Measurements from ENCODE around the gene GNAI2.
"Not testable (repeated sequence)": the region's sequence is repeated elsewhere in the genome, so short reads cannot be mapped to it uniquely, and the experiment has no call there.

The GNAI2 gene

DNA sequence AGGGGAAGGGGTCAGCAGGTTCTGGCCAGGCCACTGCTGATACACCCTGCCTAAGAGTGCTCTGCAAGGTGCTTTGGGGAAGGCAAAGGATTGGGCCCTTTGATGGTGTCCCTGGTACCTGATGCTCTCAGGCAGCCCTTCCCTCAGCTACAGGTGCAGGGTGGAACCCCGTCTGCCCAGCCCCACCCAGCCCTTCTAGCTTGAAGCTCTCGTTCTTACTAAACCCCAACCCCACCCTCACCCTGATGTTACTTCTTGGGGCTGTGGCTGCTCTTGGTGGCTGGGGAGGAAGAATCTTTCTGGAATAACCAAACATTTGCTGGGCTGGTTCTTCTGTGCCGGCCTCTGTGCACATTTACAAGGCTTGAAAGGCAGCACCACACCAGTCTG lies 6.4 kb downstream of the GNAI2 start:
- Histone ChIP-seq H3K4me3 (ENCODE audit: low read depth in 1 of 5, low read length in 5 of 5) (peak overlapping the region in 3 of 5 donors; percentile 39 to 48 (median 43)), H3K9me3 (ENCODE audit: control insufficient read depth in 5 of 5, low read length in 5 of 5) (no peaks in the 10 kb centered on the region), H3K27ac (ENCODE audit: low read depth, low read length) (peak overlapping the region; percentile 92), H3K27me3 (ENCODE audit: control insufficient read depth in 5 of 5, insufficient read depth in 4 of 5, low read length in 5 of 5) (no peaks in the 10 kb centered on the region), H3K36me3 (ENCODE audit: control insufficient read depth in 5 of 5, insufficient read depth in 5 of 5, low read length in 5 of 5) (peaks cover 0 to 26% (median 17%) of the 10 kb centered on the region in 5 donors), H3K9ac (ENCODE audit: low read length in 5 of 5) (peak overlapping the region in 4 of 5 donors; percentile 56 to 87 (median 64)), H3K4me1 (ENCODE audit: control insufficient read depth in 5 of 5, insufficient read depth in 5 of 5, low read length in 5 of 5) (peaks cover 33 to 98% (median 96%) of the 10 kb centered on the region in 5 donors)

GRCh38 chr3:50242851-50243542 lies 7.0 kb downstream of the GNAI2 start:
- H3K9me3 ChIP-seq (ENCODE audit: control insufficient read depth in 5 of 5, low read length in 5 of 5), result no peaks in the 10 kb centered on the region
- peak overlapping the region; percentile 92 for H3K27ac ChIP-seq (ENCODE audit: low read depth, low read length)
- H3K27me3 ChIP-seq (ENCODE audit: control insufficient read depth in 5 of 5, insufficient read depth in 4 of 5, low read length in 5 of 5), result no peaks in the 10 kb centered on the region
- H3K9ac ChIP-seq (ENCODE audit: low read length in 5 of 5), result peak overlapping the region; percentile 38 to 87 (median 67)
- peak overlapping the region; percentile 3 to 48 (median 43) for H3K4me3 ChIP-seq (ENCODE audit: low read depth in 1 of 5, low read length in 5 of 5)
- H3K4me1 ChIP-seq (ENCODE audit: control insufficient read depth in 5 of 5, insufficient read depth in 5 of 5, low read length in 5 of 5), result peaks cover 34 to 98% (median 96%) of the 10 kb centered on the region in 5 donors
- H3K36me3 ChIP-seq (ENCODE audit: control insufficient read depth in 5 of 5, insufficient read depth in 5 of 5, low read length in 5 of 5), result peaks cover 0 to 30% (median 19%) of the 10 kb centered on the region in 5 donors

- Histone ChIP-seq H3K27ac (ENCODE audit: low read depth, low read length) (peak overlapping the region; percentile 92), H3K27me3 (ENCODE audit: control insufficient read depth in 5 of 5, insufficient read depth in 4 of 5, low read length in 5 of 5) (no peaks in the 10 kb centered on the region), H3K9me3 (ENCODE audit: control insufficient read depth in 5 of 5, low read length in 5 of 5) (no peaks in the 10 kb centered on the region), H3K4me1 (ENCODE audit: control insufficient read depth in 5 of 5, insufficient read depth in 5 of 5, low read length in 5 of 5) (peaks cover 33 to 98% (median 96%) of the 10 kb centered on the region in 5 donors), H3K4me3 (ENCODE audit: low read depth in 1 of 5, low read length in 5 of 5) (peak overlapping the region; percentile 3 to 48 (median 43)), H3K36me3 (ENCODE audit: control insufficient read depth in 5 of 5, insufficient read depth in 5 of 5, low read length in 5 of 5) (peaks cover 0 to 32% (median 19%) of the 10 kb centered on the region in 5 donors), H3K9ac (ENCODE audit: low read length in 5 of 5) (peak overlapping the region; percentile 38 to 87 (median 67))
These were observed 7.5 kb downstream of the GNAI2 start for GRCh38 chr3:50243543-50243895.

DNA sequence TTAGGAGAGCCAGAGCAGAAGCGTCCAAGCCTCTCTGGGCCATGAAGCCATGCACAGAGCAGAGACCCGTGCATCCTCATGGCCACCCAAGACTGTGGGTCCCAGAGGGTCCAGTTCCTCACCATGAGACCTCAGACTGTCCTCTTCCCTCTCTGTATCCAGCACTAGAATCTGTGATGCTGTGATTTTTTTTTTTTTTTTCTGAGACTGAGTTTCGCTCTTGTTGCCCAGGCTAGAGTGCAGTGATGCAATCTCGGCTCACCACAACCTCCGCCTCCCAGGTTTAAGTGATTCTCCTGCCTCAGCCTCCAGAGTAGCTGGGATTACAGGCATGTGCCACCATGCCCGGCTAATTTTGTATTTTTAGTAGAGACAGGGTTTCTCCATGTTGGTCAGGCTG lies 8.8 kb downstream of the GNAI2 start:
- Histone ChIP-seq H3K9ac (ENCODE audit: low read length in 5 of 5) (peak overlapping the region in 4 of 5 donors; percentile 36 to 70 (median 54)), H3K4me3 (ENCODE audit: low read depth in 1 of 5, low read length in 5 of 5) (peak overlapping the region in 2 of 5 donors; percentile 28 to 38), H3K4me1 (ENCODE audit: control insufficient read depth in 5 of 5, insufficient read depth in 5 of 5, low read length in 5 of 5) (peaks cover 37 to 98% (median 96%) of the 10 kb centered on the region in 5 donors), H3K27ac (ENCODE audit: low read depth, low read length) (peak overlapping the region; percentile 92), H3K36me3 (ENCODE audit: control insufficient read depth in 5 of 5, insufficient read depth in 5 of 5, low read length in 5 of 5) (peaks cover 0 to 28% (median 14%) of the 10 kb centered on the region in 5 donors)
- H3K9me3 ChIP-seq (ENCODE audit: control insufficient read depth in 5 of 5, low read length in 5 of 5); H3K27me3 ChIP-seq (ENCODE audit: control insufficient read depth in 5 of 5, insufficient read depth in 4 of 5, low read length in 5 of 5): not testable (repeated sequence)

GRCh38 chr3:50245251-50245745 lies 9.3 kb downstream of the GNAI2 start:
- H3K27me3 ChIP-seq (ENCODE audit: control insufficient read depth in 5 of 5, insufficient read depth in 4 of 5, low read length in 5 of 5), result no peaks in the 10 kb centered on the region
- H3K9me3 ChIP-seq (ENCODE audit: control insufficient read depth in 5 of 5, low read length in 5 of 5), result no peaks in the 10 kb centered on the region
- H3K4me1 ChIP-seq (ENCODE audit: control insufficient read depth in 5 of 5, insufficient read depth in 5 of 5, low read length in 5 of 5), result peaks cover 42 to 98% (median 96%) of the 10 kb centered on the region in 5 donors
- peaks cover 0 to 29% (median 19%) of the 10 kb centered on the region in 5 donors for H3K36me3 ChIP-seq (ENCODE audit: control insufficient read depth in 5 of 5, insufficient read depth in 5 of 5, low read length in 5 of 5)
- H3K27ac ChIP-seq (ENCODE audit: low read depth, low read length), result peak overlapping the region; percentile 92
- H3K4me3 ChIP-seq (ENCODE audit: low read depth in 1 of 5, low read length in 5 of 5), result peak overlapping the region in 4 of 5 donors; percentile 5 to 64 (median 56)
- peak overlapping the region; percentile 43 to 84 (median 63) for H3K9ac ChIP-seq (ENCODE audit: low read length in 5 of 5)

GRCh38 chr3:50245831-50246516 lies 10.0 kb downstream of the GNAI2 start:
- peak overlapping the region; percentile 43 to 84 (median 63) for H3K9ac ChIP-seq (ENCODE audit: low read length in 5 of 5)
- H3K27ac ChIP-seq (ENCODE audit: low read depth, low read length), result peak overlapping the region; percentile 92
- H3K4me1 ChIP-seq (ENCODE audit: control insufficient read depth in 5 of 5, insufficient read depth in 5 of 5, low read length in 5 of 5), result peaks cover 42 to 98% (median 96%) of the 10 kb centered on the region in 5 donors
- H3K4me3 ChIP-seq (ENCODE audit: low read depth in 1 of 5, low read length in 5 of 5), result peak overlapping the region; percentile 5 to 64 (median 51)
- H3K27me3 ChIP-seq (ENCODE audit: control insufficient read depth in 5 of 5, insufficient read depth in 4 of 5, low read length in 5 of 5), result no peaks in the 10 kb centered on the region
- H3K9me3 ChIP-seq (ENCODE audit: control insufficient read depth in 5 of 5, low read length in 5 of 5), result no peaks in the 10 kb centered on the region
- peaks cover 0 to 34% (median 21%) of the 10 kb centered on the region in 5 donors for H3K36me3 ChIP-seq (ENCODE audit: control insufficient read depth in 5 of 5, insufficient read depth in 5 of 5, low read length in 5 of 5)

- Histone ChIP-seq H3K9ac (ENCODE audit: low read length in 5 of 5) (peak overlapping the region in 3 of 5 donors; percentile 61 to 83 (median 63)), H3K27ac (ENCODE audit: low read depth, low read length) (peak overlapping the region; percentile 92), H3K27me3 (ENCODE audit: control insufficient read depth in 5 of 5, insufficient read depth in 4 of 5, low read length in 5 of 5) (no peaks in the 10 kb centered on the region), H3K9me3 (ENCODE audit: control insufficient read depth in 5 of 5, low read length in 5 of 5) (no peaks in the 10 kb centered on the region), H3K36me3 (ENCODE audit: control insufficient read depth in 5 of 5, insufficient read depth in 5 of 5, low read length in 5 of 5) (peaks cover 0 to 39% (median 25%) of the 10 kb centered on the region in 5 donors), H3K4me3 (ENCODE audit: low read depth in 1 of 5, low read length in 5 of 5) (peak overlapping the region in 3 of 5 donors; percentile 51 to 64 (median 60)), H3K4me1 (ENCODE audit: control insufficient read depth in 5 of 5, insufficient read depth in 5 of 5, low read length in 5 of 5) (peaks cover 38 to 98% (median 96%) of the 10 kb centered on the region in 5 donors)
These were observed 10.5 kb downstream of the GNAI2 start for GRCh38 chr3:50246517-50246954.

DNA sequence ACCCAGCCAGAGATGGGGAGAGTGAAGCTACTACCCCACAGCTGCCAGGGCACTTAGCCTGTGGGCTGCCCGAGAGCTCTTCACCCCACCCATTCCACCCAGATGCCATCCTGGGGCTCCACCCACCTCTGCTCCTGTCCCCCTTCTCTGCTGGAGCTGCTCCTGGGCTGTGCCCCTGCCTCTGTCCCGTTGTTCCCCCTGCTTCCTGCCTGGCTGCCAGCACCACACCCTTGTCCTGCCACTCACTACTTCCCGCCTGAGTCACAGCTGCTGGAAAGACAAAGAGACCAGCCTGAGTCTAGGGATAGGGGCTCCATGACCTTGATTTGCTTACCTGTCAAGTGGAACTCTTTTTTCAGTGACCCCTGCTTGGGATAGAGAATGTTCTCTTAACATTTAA lies 12.4 kb downstream of the GNAI2 start:
- Histone ChIP-seq H3K27ac (ENCODE audit: low read depth, low read length) (peak overlapping the region; percentile 92), H3K4me1 (ENCODE audit: control insufficient read depth in 5 of 5, insufficient read depth in 5 of 5, low read length in 5 of 5) (peaks cover 32 to 97% (median 82%) of the 10 kb centered on the region in 5 donors), H3K36me3 (ENCODE audit: control insufficient read depth in 5 of 5, insufficient read depth in 5 of 5, low read length in 5 of 5) (peaks cover 0 to 57% (median 40%) of the 10 kb centered on the region in 5 donors), H3K4me3 (ENCODE audit: low read depth in 1 of 5, low read length in 5 of 5) (peak overlapping the region in 3 of 5 donors; percentile 7 to 27 (median 9)), H3K9ac (ENCODE audit: low read length in 5 of 5) (peak overlapping the region in 4 of 5 donors; percentile 39 to 51 (median 45)), H3K27me3 (ENCODE audit: control insufficient read depth in 5 of 5, insufficient read depth in 4 of 5, low read length in 5 of 5) (no peaks in the 10 kb centered on the region), H3K9me3 (ENCODE audit: control insufficient read depth in 5 of 5, low read length in 5 of 5) (no peaks in the 10 kb centered on the region)

DNA sequence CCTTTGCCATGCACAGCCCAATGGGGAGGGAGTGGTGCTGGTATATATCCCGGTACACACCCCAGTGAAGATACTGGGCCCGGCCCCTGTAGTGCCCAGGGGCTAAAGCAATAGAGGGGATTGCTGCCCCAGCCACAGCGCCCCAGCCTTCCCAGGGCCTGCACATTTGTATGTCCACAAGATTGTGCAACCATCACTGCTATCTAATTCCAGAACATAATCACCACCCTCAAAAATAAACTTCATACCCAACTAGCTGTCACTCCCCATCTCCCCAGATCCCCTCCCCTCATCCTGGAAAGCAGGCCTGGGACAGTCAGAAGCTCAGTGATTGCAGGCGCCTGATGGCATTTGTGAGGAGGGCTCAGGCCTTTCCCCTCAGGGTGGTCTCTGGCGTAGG lies 13.5 kb downstream of the GNAI2 start:
- no peaks in the 10 kb centered on the region for H3K9me3 ChIP-seq (ENCODE audit: control insufficient read depth in 5 of 5, low read length in 5 of 5)
- peak overlapping the region; percentile 92 for H3K27ac ChIP-seq (ENCODE audit: low read depth, low read length)
- peaks cover 0 to 67% (median 45%) of the 10 kb centered on the region in 5 donors for H3K36me3 ChIP-seq (ENCODE audit: control insufficient read depth in 5 of 5, insufficient read depth in 5 of 5, low read length in 5 of 5)
- peak overlapping the region in 2 of 5 donors; percentile 4 to 58 for H3K9ac ChIP-seq (ENCODE audit: low read length in 5 of 5)
- H3K4me1 ChIP-seq (ENCODE audit: control insufficient read depth in 5 of 5, insufficient read depth in 5 of 5, low read length in 5 of 5), result peaks cover 30 to 97% (median 83%) of the 10 kb centered on the region in 5 donors
- H3K27me3 ChIP-seq (ENCODE audit: control insufficient read depth in 5 of 5, insufficient read depth in 4 of 5, low read length in 5 of 5), result no peaks in the 10 kb centered on the region
- H3K4me3 ChIP-seq (ENCODE audit: low read depth in 1 of 5, low read length in 5 of 5), result peak overlapping the region in 1 of 5 donors; percentile 6

Measured in subcutaneous abdominal adipose tissue (tissue), 5 donors.